Left renal cortex interstitium (tissue), 4 donors: ENCODE results near the gene FAM149B1. TPM values are rescaled to one million over a fixed set of nuclear protein-coding genes. Genes with fewer than 3 reads are reported as not detected.
A peak's percentile ranks its signal among the peaks of the same experiment; 100 is the strongest.
"Not testable (repeated sequence)": the region's sequence is repeated elsewhere in the genome, so short reads cannot be mapped to it uniquely, and the experiment has no call there.

Experiments used
- DNase-seq, 4 donors: peaks; one replicate each; pipeline ENCODE4 v3.0.0-alpha.2; 2013; ENCODE audit warnings: low read depth in 4 of 4, low spot score in 2 of 4, missing footprints in 1 of 4
- polyA plus RNA-seq, 4 donors: library from polyadenylated mRNA; unstranded; fragments of 120-200 nt; gene quantifications; one replicate each; pipeline ENCODE4 v1.2.1, GENCODE V29; 2013; ENCODE audit not compliant: insufficient read length in 4 of 4

Gene FAM149B1
- polyA plus RNA-seq: 10 to 100 TPM; 33.4 to 56.7 (median 46.6) TPM

DNA sequence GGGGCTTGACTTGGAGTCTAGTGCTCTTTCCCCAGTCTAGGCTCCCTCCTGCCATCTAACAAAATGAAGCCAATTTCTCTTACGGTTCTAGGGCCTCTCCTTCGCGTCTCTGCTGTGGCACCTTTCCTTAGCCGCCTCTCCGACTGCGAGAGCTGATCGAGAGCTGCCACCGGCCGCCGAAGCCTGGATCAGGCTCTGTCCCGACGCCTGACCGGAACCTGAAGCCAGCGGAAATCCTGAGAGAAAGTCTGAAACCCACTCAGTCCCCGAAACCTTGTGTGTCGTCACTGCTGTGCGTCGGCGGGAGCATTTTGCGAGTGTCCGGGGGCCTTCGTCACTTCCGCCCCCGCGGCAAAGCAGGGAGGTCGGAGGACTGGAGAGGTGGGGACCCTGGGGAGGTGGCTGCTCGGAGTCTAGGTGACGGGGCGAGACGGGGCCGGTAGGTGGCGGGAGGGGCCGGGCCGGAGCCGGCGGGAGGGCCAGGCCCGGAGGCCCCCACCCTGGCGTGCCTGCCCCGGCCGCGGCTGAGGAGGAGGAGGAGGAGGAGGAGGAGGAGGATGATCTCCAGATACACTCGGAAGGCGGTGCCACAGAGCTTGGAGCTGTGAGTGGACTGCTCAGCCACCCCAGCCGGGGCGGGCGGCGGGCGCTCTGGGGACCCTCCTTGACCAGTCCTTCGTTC lies at the start of gene FAM149B1, which contains the start of gene ECD:
TSS of gene FAM149B1 (plus strand) at position 337 of the 682 bp plus-strand sequence. CDS start at position 558, 221 bp downstream.
TSS of gene ECD (minus strand) at position 226 of the 682 bp plus-strand sequence. CDS start 4,071 bp downstream, outside the sequence.
- DNase-seq: peak; percentile 88 to 97 (median 92)

DNA sequence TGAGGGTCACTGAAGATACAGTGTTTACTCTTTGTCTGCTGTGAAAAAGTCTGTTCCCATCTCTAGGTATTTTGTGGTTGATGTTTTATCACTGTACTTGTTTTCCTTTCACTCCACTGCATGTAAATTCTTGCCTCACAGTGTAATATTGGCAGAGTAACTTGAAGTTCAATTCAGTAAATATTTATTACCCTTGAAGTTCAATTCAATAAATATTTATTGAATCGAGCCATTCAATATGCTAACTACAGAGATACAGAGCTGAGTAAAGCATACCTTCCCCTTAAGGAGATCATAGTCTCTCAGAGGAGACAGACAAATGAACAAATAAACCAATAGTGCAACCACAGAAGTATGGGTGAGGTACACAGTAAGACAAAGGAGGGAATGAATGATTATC lies 48.5 kb upstream of the FAM149B1 start:
- DNase-seq: no peak

DNA sequence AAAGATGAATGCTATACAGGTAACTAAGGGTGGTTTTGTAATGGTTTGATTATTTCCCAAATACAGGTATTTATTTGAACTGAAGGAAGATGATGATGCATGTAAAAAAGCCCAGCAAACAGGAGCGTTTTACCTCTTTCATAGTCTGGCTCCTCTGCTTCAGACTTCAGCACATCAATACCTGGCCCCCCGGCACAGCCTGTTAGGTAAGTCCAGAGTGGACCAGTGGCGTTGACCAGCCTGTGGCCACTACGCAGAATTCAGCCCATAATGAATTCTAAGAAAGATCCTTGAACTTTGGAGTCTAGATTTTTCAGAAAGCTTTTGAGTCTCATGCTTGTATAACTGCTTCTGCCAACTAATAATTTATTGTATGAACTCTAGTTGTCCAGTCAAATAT lies 48.0 kb upstream of the FAM149B1 start:
- DNase-seq: no peak

DNA sequence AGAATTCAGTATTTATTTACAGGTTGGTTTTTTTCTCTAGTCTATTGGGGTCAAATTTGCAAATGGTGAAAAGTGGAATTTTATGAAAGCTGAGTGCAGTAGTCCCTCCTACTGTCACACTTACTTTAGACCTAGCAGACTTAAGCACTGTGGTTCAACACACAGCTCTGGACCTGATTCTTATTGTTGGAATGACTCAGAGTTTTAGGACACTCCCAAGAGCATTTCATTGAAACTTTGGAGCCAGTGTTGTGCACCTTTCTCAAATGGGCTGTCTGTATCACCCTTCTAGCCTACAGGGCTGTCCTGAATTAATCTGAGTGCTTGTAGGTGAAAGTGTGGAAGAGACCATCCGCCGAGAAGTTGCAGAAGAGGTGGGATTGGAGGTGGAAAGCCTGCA lies 41.6 kb upstream of the FAM149B1 start:
- no peak for DNase-seq

DNA sequence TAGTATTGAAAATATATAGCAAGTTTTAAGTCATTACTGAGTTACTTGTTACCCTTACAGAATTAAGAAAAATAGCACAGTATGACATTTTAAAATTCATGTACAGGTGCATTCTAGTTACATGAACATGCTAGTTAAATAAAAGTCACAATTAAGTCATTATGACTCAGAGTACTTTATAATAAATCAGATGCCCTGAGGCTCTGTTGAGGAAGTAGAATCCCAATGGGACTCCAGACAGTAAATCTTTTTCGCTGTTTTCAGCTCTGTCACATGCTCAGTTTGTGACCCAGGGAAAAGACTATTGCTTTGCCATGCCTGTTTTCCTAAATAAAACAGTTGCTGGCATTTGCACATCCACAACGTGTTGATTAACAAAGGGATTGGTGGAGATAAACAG lies 36.6 kb upstream of the FAM149B1 start:
- no peak for DNase-seq

DNA sequence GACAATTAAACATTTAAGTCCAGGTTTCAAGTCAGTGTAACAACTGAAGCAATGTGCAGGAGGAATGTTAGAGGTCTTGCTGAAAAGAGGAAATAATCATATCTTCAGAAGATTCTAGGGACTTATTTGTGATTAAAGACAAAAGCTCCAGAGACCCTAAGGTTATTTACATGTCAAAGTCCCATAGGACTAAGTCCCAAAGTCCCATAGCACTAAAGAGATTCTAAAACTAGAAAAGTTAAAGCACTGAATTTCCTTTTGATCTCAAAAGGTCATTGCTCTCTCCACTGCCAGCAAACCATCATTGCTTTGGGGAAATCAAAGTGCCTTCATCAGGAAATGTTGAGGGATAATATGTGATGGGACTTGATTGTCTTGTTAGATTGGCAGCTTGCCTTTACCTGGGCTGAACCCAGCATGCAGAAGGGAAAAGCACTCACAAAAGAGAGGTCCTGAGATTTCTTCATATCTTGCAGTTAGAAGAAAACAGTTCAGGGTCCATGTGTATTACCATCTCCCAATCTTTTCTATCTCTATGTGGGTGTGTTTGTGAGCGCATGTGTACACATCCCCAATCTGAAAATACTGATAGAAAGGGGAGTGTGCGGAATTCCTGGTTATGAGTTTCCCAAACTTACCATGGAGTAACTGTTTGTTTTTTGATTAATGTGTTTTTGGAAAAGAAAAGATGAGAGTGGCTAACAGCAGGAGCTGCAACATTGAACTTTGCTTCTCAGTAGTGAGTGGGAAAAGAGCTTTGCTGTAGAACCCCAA lies 35.8 kb upstream of the FAM149B1 start:
- DNase-seq: no peak

DNA sequence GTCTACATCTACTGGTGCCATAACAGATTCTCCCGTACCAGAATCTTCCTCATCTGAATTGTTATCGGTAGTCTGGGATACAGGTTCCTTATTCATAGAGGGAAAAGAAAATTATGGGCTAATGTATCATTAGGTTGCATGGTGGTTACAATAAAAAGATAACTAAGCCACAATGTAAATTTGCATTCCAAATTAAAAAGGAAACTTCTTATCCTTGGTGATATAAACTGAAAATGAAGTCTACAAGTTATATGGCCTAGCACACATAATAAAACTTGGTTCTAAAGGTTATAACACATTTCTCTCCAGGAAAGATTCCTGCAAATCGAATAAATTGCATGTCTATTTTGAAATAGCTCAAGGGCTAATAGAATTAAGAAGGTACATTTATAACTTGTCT lies 33.2 kb upstream of the FAM149B1 start:
- no peak for DNase-seq

DNA sequence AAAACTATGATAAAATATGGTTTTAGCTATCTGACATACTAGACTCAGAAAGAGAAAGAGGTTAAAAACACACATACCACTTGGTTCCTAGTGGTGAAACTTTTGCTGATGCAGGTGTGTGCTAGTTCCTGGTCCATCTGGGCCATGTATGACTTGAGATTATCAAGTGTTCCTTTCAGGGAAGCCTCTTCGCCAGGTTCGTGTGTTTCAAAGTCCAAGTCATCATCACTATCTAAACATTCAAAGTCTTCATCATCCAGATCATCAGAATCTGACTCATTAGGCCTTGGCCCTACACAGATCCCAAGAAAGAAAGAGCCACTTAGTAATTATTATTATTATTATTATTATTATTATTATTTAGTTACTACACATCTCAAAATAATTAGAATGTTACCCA lies 31.3 kb upstream of the FAM149B1 start:
- no peak for DNase-seq

DNA sequence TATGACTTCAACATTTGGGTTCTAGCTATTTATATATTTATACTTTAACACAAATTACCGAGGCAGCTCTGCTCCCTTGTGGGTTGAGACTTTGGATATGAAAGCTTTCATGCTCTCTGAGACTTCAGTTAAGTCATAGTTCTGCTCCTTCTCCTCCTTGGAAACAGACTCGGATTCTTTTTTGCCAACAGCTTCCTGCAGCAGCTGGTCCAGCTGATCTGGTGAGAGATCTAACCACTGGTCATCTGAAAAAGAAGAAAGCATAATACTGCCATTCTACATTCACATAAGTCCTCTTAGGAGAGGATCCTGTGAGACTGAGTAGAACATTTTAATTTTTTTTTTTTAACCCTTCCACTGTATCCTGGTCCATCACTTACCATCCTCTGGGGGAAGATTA lies 28.7 kb upstream of the FAM149B1 start:
- DNase-seq: no peak

DNA sequence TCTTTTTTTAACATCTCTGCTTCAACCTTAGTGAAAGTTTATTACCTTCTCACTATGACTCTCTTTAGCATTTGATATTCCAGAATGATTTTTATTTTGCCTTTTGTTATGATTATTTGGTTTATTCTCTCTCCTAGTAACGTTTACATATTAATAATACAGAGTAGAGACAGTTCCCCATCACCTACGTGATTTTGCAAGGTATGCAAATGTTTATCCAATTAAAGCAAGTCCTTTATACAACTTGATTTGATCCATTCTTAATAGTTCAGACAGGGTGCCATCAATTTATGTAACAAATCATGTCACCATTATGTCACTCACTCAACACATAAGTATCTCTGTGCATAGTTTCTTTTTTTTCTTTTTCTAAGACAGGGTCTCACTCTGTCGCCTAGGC lies 26.3 kb upstream of the FAM149B1 start:
- DNase-seq: no peak

DNA sequence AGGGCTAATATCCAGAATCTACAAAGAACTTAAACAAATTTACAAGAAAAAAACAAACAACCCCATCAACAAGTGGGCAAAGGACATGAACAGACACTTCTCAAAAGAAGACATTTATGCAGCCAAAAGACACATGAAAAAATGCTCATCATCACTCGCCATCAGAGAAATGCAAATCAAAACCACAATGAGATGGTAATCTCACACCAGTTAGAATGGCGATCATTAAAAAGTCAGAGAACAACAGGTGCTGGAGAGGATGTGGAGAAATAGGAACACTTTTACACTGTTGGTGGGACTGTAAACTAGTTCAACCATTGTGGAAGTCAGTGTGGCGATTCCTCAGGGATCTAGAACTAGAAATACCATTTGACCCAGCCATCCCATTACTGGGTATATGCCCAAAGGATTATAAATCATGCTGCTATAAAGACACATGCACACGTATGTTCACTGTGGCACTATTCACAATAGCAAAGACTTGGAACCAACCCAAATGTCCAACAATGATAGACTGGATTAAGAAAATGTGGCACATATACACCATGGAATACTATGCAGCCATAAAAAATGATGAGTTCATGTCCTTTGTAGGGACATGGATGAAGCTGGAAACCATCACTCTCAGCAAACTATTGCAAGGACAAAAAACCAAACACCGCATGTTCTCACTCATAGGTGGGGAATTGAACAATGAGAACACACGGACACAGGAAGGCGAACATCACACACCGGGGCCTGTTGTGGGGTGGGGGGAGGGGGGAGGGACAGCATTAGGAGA lies 17.1 kb upstream of the FAM149B1 start:
- not testable (repeated sequence) for DNase-seq

DNA sequence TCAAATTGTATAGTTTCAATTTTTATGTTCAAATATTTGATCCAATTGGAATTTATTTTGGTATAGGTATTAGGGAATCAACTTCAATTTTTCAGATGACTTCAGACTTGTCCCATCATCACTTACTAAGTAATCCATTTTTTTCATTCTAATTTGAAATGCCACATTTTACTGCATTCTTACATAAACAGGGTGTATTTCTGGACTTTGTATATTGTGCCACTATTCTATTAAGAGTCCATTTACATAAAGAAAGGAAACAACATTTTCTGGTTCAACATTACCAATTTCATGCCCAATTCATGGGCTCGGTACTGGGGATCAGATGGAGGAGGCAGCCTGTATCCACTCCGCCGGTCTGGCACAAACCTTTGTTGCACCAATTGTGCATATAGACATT lies 15.9 kb upstream of the FAM149B1 start:
- DNase-seq: no peak

DNA sequence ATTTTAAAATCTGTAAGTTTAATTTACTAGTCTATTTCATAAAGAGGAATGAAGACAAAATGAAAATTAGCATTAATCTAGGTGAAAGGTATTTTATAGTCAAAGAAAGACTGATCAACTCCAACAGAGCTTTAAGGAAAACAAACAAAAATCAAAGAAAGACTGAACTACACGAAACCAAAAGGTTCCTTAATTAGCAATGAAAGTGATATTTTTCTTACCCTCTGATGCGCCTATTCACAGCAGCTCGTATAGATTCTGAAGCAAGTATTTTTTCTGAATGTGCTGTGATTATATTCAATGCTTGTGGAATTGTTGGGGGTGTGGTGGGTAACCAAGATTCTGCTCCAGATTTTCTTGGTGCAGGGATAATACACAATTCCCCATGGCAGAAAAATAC lies 11.9 kb upstream of the FAM149B1 start:
- DNase-seq: no peak

DNA sequence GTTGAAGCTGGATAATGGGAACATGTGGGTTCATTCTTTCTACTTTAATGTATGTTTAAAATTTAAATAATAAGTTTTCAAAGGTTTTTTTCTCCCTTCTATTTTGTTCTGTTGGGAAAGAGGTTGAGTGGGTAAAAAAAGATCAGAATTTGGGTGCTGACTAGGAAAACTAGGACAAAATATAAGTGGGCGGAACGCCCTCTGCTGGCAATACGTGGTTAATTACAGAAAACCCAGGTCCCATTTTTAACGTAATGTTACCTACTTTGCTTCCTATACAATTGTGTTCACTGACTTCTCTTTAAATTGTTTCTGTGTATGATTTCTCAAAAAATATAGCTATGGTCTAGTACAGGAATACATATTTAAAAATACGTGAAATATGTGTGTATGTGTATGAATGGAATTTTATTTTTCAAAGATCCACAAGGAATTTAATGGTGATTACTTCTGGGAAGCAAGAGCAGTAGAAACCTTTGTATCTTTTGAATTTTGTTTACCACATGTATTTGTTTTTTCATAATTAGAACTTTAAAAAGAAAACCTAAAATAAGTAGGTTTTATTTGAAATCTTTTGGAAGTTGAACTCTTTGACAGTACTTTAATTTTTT lies 8.8 kb upstream of the FAM149B1 start:
- DNase-seq: peak in 1 of 4 donors; percentile 39

DNA sequence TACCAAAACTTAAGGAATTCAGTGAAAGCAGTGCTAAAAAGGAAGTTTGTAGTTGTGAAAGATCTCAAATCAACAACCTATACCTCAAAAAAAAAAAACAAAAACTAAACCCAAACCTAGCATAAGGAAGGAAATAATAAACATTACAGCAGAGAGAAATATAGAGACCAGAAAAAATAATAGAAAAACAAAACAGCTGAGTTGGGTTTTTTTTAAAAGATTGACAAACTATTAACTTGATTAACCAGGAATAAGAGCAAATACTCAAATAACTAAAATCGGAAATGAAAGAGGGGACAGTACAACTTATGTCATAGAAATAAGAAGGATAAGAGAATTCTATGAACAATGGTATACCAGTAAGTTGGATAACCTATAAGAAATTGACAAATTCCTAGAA lies 6.8 kb upstream of the FAM149B1 start:
- DNase-seq: no peak

DNA sequence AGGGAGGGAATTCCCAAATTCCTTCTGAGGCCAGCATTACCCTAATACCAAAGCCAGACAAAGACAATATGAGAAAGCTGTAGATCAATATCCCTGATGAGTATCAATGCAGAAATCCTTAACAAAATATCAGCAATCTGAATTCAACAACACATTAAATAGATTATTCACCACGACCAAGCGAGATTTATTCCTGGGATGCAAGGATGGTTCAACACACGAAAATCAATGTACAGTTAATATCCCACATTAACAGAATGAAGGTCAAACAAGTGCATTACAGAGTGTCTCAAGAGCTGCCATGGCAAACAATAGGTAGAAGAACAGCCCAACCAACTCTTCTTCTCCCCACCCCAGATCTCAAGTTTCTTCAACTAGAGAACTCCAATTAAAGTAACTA lies 6.3 kb upstream of the FAM149B1 start:
- DNase-seq: no peak

DNA sequence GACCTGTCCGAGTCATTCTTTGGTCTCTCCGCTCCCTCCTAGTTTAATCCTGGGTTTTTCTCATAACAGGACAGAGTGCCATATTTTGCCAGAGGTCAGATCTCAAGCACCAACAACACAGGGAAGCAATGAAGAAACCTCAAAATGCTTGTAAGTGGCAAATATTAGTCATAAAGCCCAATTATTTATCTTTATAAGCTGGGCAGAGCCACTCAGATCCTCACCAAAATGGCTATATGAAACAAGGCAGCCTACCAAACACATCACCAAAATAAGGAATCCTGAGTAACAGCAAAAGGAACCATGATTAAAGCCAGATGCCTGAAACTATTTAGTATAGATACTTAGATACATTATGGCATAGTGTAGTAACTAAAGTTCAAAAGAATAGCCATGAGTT lies 4.8 kb upstream of the FAM149B1 start:
- DNase-seq: no peak

DNA sequence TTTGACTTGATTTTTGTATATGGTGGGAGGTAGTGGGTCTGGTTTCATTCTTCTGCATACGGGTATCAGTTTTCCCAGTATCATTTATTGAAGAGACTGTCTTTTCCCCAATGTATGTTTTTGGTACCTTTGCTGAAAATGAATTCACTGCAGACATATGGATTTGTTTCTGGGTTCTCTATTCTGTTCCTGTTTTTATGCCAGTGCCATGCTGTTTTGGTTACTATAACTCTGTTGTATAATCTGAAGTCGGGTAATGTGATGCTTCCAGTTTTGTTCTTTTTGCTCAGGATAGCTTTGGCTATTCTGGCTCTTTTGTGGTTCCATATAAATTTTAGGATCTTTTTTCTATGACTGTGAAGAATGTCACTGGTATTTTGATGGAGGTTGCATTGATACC lies 947 bp upstream of the FAM149B1 start:
- DNase-seq: no peak

DNA sequence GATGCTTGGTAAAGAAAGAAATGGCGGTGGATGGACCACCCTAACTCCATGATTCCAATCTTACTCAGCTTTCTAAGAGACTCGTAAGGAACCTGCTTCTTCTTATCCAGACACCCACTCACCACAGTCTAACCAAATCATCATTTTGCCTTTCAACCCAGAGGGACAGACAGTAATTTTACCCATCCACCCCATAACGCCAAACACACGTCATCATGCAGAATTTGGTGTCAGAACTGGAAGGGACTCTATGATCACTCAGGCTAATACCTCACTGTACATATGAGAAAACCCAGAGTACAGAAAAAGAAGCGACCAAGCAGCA lies 499 bp upstream of the FAM149B1 start:
- DNase-seq: no peak

DNA sequence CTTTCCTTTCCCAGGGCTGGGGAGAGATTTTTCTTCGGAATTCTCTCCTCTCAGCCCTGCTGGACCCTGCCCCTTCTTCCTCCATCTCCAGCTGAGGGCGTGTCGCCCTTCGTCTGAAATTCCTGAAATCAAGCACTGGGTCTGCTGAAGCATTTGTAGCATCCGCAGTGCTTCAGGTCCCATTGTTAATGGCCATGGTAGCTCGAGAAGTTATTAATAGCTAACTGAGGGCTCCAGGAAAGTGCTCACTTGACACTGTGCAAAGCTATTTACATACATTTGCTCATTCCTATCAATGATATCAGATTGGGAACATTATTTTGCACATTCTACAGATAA lies 515 bp downstream of the FAM149B1 start:
- DNase-seq: no peak

DNA sequence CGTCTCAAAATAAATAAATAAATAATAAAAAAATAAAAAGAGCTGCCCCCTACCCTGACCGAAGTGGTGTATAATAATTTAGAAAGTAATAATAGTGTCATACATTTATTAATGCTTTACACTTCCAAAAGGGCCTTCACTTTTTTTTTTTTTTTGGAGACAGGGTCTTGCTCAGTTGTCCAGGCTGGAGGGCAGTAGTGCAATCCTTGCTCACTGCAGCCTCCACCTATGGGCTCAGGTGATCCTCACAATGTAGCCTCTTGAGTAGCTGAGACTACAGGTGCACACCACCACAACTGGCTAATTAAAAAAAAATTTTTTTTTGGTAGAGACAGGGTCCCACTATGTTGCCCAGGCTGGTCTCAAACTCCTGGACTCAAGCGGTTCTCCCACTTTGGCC lies 1.4 kb downstream of the FAM149B1 start:
- DNase-seq: no peak
